Naive B cell (primary cell): ENCODE results near the gene IDI1. TPM values are rescaled to one million over a fixed set of nuclear protein-coding genes. Genes with fewer than 3 reads are reported as not detected.
A peak's percentile ranks its signal among the peaks of the same experiment; 100 is the strongest.
"Not testable (repeated sequence)": the region's sequence is repeated elsewhere in the genome, so short reads cannot be mapped to it uniquely, and the experiment has no call there.

Experiments used
- ATAC-seq, 2 donors: fragments of 150-1000 bp; cut with Tn5 transposase; 2 replicates each; pipeline ENCODE4 v1.10.0; 2021; ENCODE audit warnings: low read depth in 2 of 2, mild to moderate bottlenecking in 2 of 2, moderate library complexity in 2 of 2
- DNase-seq: peaks from one replicate; pipeline ENCODE4 v3.0.0; 2022
- H3K27ac Mint-ChIP-seq, 6 donors: one replicate each; pipeline ENCODE4 v1.8.0; 2020 to 2022; ENCODE audit warnings: mild to moderate bottlenecking in 6 of 6, mixed read lengths in 6 of 6, moderate library complexity in 5 of 6, inconsistent platforms in 2 of 6
- H3K27me3 Mint-ChIP-seq, 3 donors: one replicate each; pipeline ENCODE4 v1.8.0; 2021 to 2022; ENCODE audit warnings: mixed read lengths in 3 of 3, mild to moderate bottlenecking in 1 of 3
- H3K36me3 Mint-ChIP-seq, 2 donors: one replicate each; pipeline ENCODE4 v1.8.0; 2020 to 2022; ENCODE audit warnings: mixed read lengths in 2 of 2, inconsistent platforms in 1 of 2, mild to moderate bottlenecking in 1 of 2
- H3K4me1 Mint-ChIP-seq, 3 donors: one replicate each; pipeline ENCODE4 v1.8.0; 2020 to 2022; ENCODE audit warnings: mixed read lengths in 3 of 3, inconsistent platforms in 1 of 3, mild to moderate bottlenecking in 1 of 3, moderate library complexity in 1 of 3
- H3K4me3 Mint-ChIP-seq, 8 donors: one replicate each; pipeline ENCODE4 v1.8.0; 2020 to 2022; ENCODE audit warnings: mild to moderate bottlenecking in 8 of 8, mixed read lengths in 8 of 8, moderate library complexity in 8 of 8, inconsistent platforms in 2 of 8
- H3K9me3 Mint-ChIP-seq, 7 donors: one replicate each; pipeline ENCODE4 v1.8.0; 2020 to 2022; ENCODE audit warnings: mixed read lengths in 7 of 7, mild to moderate bottlenecking in 5 of 7, inconsistent platforms in 2 of 7, moderate library complexity in 1 of 7
- polyA plus RNA-seq, 6 donors: library from polyadenylated mRNA; unstranded; fragments of 300-500 nt; fragmentation: Illumina TruSeq; gene quantifications; one replicate each; pipeline ENCODE4 v1.2.3, GENCODE V29; 2021; ENCODE audit warnings: low read depth in 6 of 6

The IDI1 gene
- polyA plus RNA-seq, 6 donors from 2014 or later = 71.1 to 82.0 (median 74.5) TPM

GRCh38 chr10:1078668-1079067 lies 29.7 kb upstream of the IDI1 start:
- Mint-ChIP-seq H3K4me1 (peaks cover 0 to 5% (median 4%) of the 10 kb centered on the region in 3 donors), H3K27ac (no peak overlapping the region), H3K4me3 (no peak overlapping the region), H3K9me3 (no peaks in the 10 kb centered on the region), H3K27me3 (no peaks in the 10 kb centered on the region), H3K36me3 (peaks cover 7% of the 10 kb centered on the region in 2 donors)
- DNase-seq = no peak
- ATAC-seq = no peak

- Mint-ChIP-seq H3K27me3 (no peaks in the 10 kb centered on the region), H3K27ac (peak overlapping the region in 1 of 6 donors; percentile 76), H3K4me3 (peak overlapping the region in 1 of 8 donors; percentile 23), H3K9me3 (no peaks in the 10 kb centered on the region), H3K4me1 (peaks cover 8 to 10% (median 9%) of the 10 kb centered on the region in 3 donors), H3K36me3 (no peaks in the 10 kb centered on the region)
- no peak for ATAC-seq
- DNase-seq = no peak
Measured at GRCh38 chr10:1074748-1075308, 25.9 kb upstream of the IDI1 start.

GRCh38 chr10:1074052-1074747 lies 25.3 kb upstream of the IDI1 start:
- H3K4me1 Mint-ChIP-seq = peaks cover 13 to 15% (median 14%) of the 10 kb centered on the region in 3 donors
- no peak overlapping the region for H3K4me3 Mint-ChIP-seq
- H3K27ac Mint-ChIP-seq = peak overlapping the region in 1 of 6 donors; percentile 76
- DNase-seq (no peak), ATAC-seq (no peak)
- H3K9me3 Mint-ChIP-seq = no peaks in the 10 kb centered on the region
- no peaks in the 10 kb centered on the region for H3K36me3 Mint-ChIP-seq
- no peaks in the 10 kb centered on the region for H3K27me3 Mint-ChIP-seq

- Mint-ChIP-seq H3K27me3 (no peaks in the 10 kb centered on the region), H3K36me3 (no peaks in the 10 kb centered on the region), H3K4me1 (peaks cover 15 to 33% (median 23%) of the 10 kb centered on the region in 3 donors), H3K9me3 (no peaks in the 10 kb centered on the region), H3K27ac (peak overlapping the region in 4 of 6 donors; percentile 2 to 75 (median 40)), H3K4me3 (no peak overlapping the region)
- ATAC-seq (no peak), DNase-seq (no peak)
Measured at GRCh38 chr10:1070919-1071318, 22.0 kb upstream of the IDI1 start.

- ATAC-seq (no peak), DNase-seq (no peak)
- Mint-ChIP-seq H3K4me3 (no peak overlapping the region), H3K9me3 (no peaks in the 10 kb centered on the region), H3K36me3 (no peaks in the 10 kb centered on the region), H3K4me1 (peaks cover 12 to 35% (median 34%) of the 10 kb centered on the region in 3 donors), H3K27ac (no peak overlapping the region), H3K27me3 (no peaks in the 10 kb centered on the region)
Measured at GRCh38 chr10:1068380-1069361, 19.8 kb upstream of the IDI1 start.

GRCh38 chr10:1066734-1067133 lies 17.8 kb upstream of the IDI1 start:
- not testable (repeated sequence) for H3K36me3 Mint-ChIP-seq, H3K27ac Mint-ChIP-seq, H3K9me3 Mint-ChIP-seq, H3K4me3 Mint-ChIP-seq, H3K27me3 Mint-ChIP-seq, ATAC-seq, DNase-seq
- peaks cover 23 to 39% (median 35%) of the 10 kb centered on the region in 3 donors for H3K4me1 Mint-ChIP-seq

- H3K4me1 Mint-ChIP-seq = peaks cover 36 to 47% (median 41%) of the 10 kb centered on the region in 3 donors
- H3K9me3 Mint-ChIP-seq = no peaks in the 10 kb centered on the region
- peak overlapping the region in 3 of 6 donors; percentile 23 to 57 (median 30) for H3K27ac Mint-ChIP-seq
Measured at GRCh38 chr10:1064964-1065247, 16.0 kb upstream of the IDI1 start.

GRCh38 chr10:1063232-1063865 lies 14.4 kb upstream of the IDI1 start:
- ATAC-seq = no peak
- no peaks in the 10 kb centered on the region for H3K27me3 Mint-ChIP-seq
- H3K27ac Mint-ChIP-seq = peak overlapping the region in 4 of 6 donors; percentile 12 to 55 (median 28)
- no peak for DNase-seq
- H3K4me3 Mint-ChIP-seq = no peak overlapping the region
- no peaks in the 10 kb centered on the region for H3K9me3 Mint-ChIP-seq
- H3K4me1 Mint-ChIP-seq = peaks cover 32 to 43% (median 43%) of the 10 kb centered on the region in 3 donors
- no peaks in the 10 kb centered on the region for H3K36me3 Mint-ChIP-seq

More at GRCh38 chr10:1064964-1065247, 16.0 kb upstream of the IDI1 start:
- Mint-ChIP-seq H3K4me3 (peak overlapping the region in 1 of 8 donors; percentile 29), H3K27me3 (no peaks in the 10 kb centered on the region), H3K36me3 (no peaks in the 10 kb centered on the region)
- ATAC-seq (no peak), DNase-seq (no peak)

- Mint-ChIP-seq H3K9me3 (no peaks in the 10 kb centered on the region), H3K27me3 (no peaks in the 10 kb centered on the region), H3K27ac (peak overlapping the region in 1 of 6 donors; percentile 54), H3K4me3 (no peak overlapping the region), H3K36me3 (no peaks in the 10 kb centered on the region), H3K4me1 (peaks cover 35 to 55% (median 54%) of the 10 kb centered on the region in 3 donors)
- no peak for DNase-seq
- ATAC-seq = no peak
Measured at GRCh38 chr10:1061930-1062774, 13.2 kb upstream of the IDI1 start.

- Mint-ChIP-seq H3K27ac (peak overlapping the region in 4 of 6 donors; percentile 53 to 91 (median 62)), H3K36me3 (no peaks in the 10 kb centered on the region), H3K4me3 (no peak overlapping the region), H3K4me1 (peaks cover 37 to 65% (median 60%) of the 10 kb centered on the region in 3 donors), H3K27me3 (no peaks in the 10 kb centered on the region), H3K9me3 (no peaks in the 10 kb centered on the region)
- DNase-seq (no peak), ATAC-seq (no peak)
Measured at GRCh38 chr10:1059902-1060301, 11.0 kb upstream of the IDI1 start.

- Mint-ChIP-seq H3K27me3 (no peaks in the 10 kb centered on the region), H3K9me3 (no peaks in the 10 kb centered on the region), H3K4me1 (peaks cover 46 to 78% (median 70%) of the 10 kb centered on the region in 3 donors), H3K4me3 (peak overlapping the region; percentile 77 to 99 (median 96)), H3K36me3 (no peaks in the 10 kb centered on the region), H3K27ac (peak overlapping the region; percentile 41 to 97 (median 96))
- ATAC-seq (no peak), DNase-seq (no peak)
Measured at GRCh38 chr10:1058017-1058416, 9.1 kb upstream of the IDI1 start.

GRCh38 chr10:1057106-1057657 lies 8.3 kb upstream of the IDI1 start:
- Mint-ChIP-seq H3K36me3 (no peaks in the 10 kb centered on the region), H3K9me3 (no peaks in the 10 kb centered on the region), H3K27me3 (no peaks in the 10 kb centered on the region), H3K4me1 (peaks cover 50 to 79% (median 78%) of the 10 kb centered on the region in 3 donors), H3K4me3 (peak overlapping the region; percentile 91 to 99 (median 96)), H3K27ac (peak overlapping the region; percentile 92 to 97 (median 96))
- DNase-seq (peak; percentile 49), ATAC-seq (peak; percentile 19 to 28)
